ENCODE results near the gene NKAIN2. TPM values are rescaled to one million over a fixed set of nuclear protein-coding genes. Genes with fewer than 3 reads are reported as not detected.

Gene NKAIN2
- total RNA-seq, 1 experiment from 2014 or later, result not detected

- Histone ChIP-seq H3K79me2 (ENCODE audit: insufficient read depth, low read length) (no peaks in the 10 kb centered on the region), H2AFZ (ENCODE audit: low read depth, low read length, poor library complexity, severe bottlenecking) (no peak overlapping the region), H3K4me3 (replicated peaks in 1 of 2; ENCODE audit: low read depth in 1 of 2, low read length in 2 of 2) (no peak overlapping the region), H3K9me3 (ENCODE audit: control insufficient read depth in 1 of 2, insufficient read depth in 1 of 2, low read depth in 1 of 2, low read length in 2 of 2) (no peaks in the 10 kb centered on the region), H3K4me1 (ENCODE audit: control insufficient read depth in 1 of 2, insufficient read depth in 2 of 2, low read length in 2 of 2) (no peaks in the 10 kb centered on the region), H3K27ac (ENCODE audit: low read depth, low read length) (no peak overlapping the region), H3K4me2 (ENCODE audit: low read length) (no peak overlapping the region), H3K9ac (ENCODE audit: low read length) (no peak overlapping the region), H3K27me3 (ENCODE audit: insufficient read depth, low read length) (no peaks in the 10 kb centered on the region), H3K9me2 (ENCODE audit: insufficient read depth) (no peaks in the 10 kb centered on the region), H3K36me3 (ENCODE audit: control insufficient read depth in 1 of 2, insufficient read depth in 2 of 2, low read length in 2 of 2) (no peaks in the 10 kb centered on the region), H4K20me1 (ENCODE audit: insufficient read depth) (no peaks in the 10 kb centered on the region)
- no TSS peak for BruUV-seq (replicated peaks)
- POLR2A ChIA-PET, result no interaction called here
- CTCF ChIA-PET, result no interaction called here
- ATAC-seq (no peak), DNase-seq (ENCODE audit: low read depth, low spot score) (no peak)
- TF ChIP-seq ELF1 (IDR thresholded peaks at IDR 0.05; ENCODE audit: borderline replicate concordance, low read depth) (no peak), EZH2phosphoT487 (IDR thresholded peaks at IDR 0.05; ENCODE audit: borderline replicate concordance) (no peak), EZH2 (IDR thresholded peaks at IDR 0.05) (no peak), REST (IDR thresholded peaks at IDR 0.05; ENCODE audit: low read depth) (no peak), ATF3 (IDR thresholded peaks at IDR 0.05) (no peak), RAD21 (IDR thresholded peaks at IDR 0.05; ENCODE audit: low read depth) (no peak), ZNF274 (IDR thresholded peaks at IDR 0.05; ENCODE audit: low read depth, low read length) (no peak), JUND (IDR thresholded peaks at IDR 0.05) (no peak)
- intact Hi-C loops (cut with micrococcal nuclease), result no loop called here
- RAD21 ChIA-PET (ENCODE audit: low non-redundant PET in 1 of 2, low total read pairs in 2 of 2, uncharacterized antibody in 2 of 2, unreplicated experiment in 2 of 2), result no interaction called here
Measured at GRCh38 chr6:123896869-123897268, 93.2 kb downstream of the NKAIN2 start.
